Endothelial cell of umbilical vein (primary cell): Measurements from ENCODE around the gene PCDH7. TPM values are rescaled to one million over a fixed set of nuclear protein-coding genes. Genes with fewer than 3 reads are reported as not detected.

Experiments used
- BruUV-seq: library from RNA; stranded (reverse); fragments of 400-500 nt; replicated peaks from 2 replicates; lab custom pipeline; 2021; lab: Mats Ljungman, UMichigan
- CTCF ChIA-PET: fragments of 300-600, 350-600 bp; sonication (Branson Sonifier 250); formaldehyde crosslinking; loops from one replicate; lab custom pipeline; 2021; ENCODE audit warnings: antibody characterized with exemption, inconsistent platforms; lab: Charles Lee
- POLR2A ChIA-PET: fragments of 300-600, 350-600 bp; sonication (Branson Sonifier 250); formaldehyde crosslinking; loops from one replicate; lab custom pipeline; 2021; ENCODE audit warnings: antibody characterized with exemption, inconsistent platforms; lab: Charles Lee
- DNase-seq: peaks from one replicate; pipeline ENCODE4 v3.0.0-alpha.2; 2011; ENCODE audit warnings: low read depth, low spot score
- FAIRE-seq: peaks from 2 replicates; lab custom pipeline; 2011; peaks lifted over from hg19 to GRCh38; lab: Jason Lieb, UNC
- H2AFZ ChIP-seq: 2 replicates; pipeline ENCODE4 v1.6.0; 2012; ENCODE audit warnings: low read depth, low read length, control low read depth, inconsistent platforms
- H3K27ac ChIP-seq: 2 replicates; pipeline ENCODE4 v1.5.1; 2011; ENCODE audit warnings: low read depth, mild to moderate bottlenecking, control low read depth, low read length, moderate library complexity; ENCODE audit not compliant: insufficient read depth
- H3K27me3 ChIP-seq, 2 experiments: 2 replicates each; pipeline versions ENCODE4 v1.6.0 to v1.6.1; 2011; ENCODE audit warnings: low read length in 2 of 2, mixed read lengths in 1 of 2; ENCODE audit not compliant: control insufficient read depth in 2 of 2, insufficient read depth in 2 of 2
- H3K36me3 ChIP-seq, 2 experiments: 2 replicates in 1 of 2; 3 replicates in 1 of 2; pipeline ENCODE4 v1.5.1; 2011; ENCODE audit warnings: low read length in 2 of 2, mild to moderate bottlenecking in 1 of 2, moderate library complexity in 1 of 2; ENCODE audit not compliant: control insufficient read depth in 2 of 2, insufficient read depth in 2 of 2; ENCODE audit errors: extremely low read depth in 1 of 2
- H3K4me1 ChIP-seq: 3 replicates; pipeline ENCODE4 v1.5.1; 2011; ENCODE audit warnings: mild to moderate bottlenecking, low read length; ENCODE audit not compliant: control insufficient read depth, insufficient read depth; ENCODE audit errors: extremely low read depth
- H3K4me2 ChIP-seq: 2 replicates; pipeline ENCODE4 v1.6.1; 2011; ENCODE audit warnings: low read length, control low read depth, mixed read lengths; ENCODE audit not compliant: insufficient read depth
- H3K4me3 ChIP-seq, 3 experiments: fragments of 200-600 bp in 1 of 3; sonication (generic), shearing (Covaris generic) in 1 of 3; replicated peaks in 1 of 3; 2 replicates each; pipeline ENCODE4 v1.5.1; 2011 to 2016; ENCODE audit warnings: control low read depth in 3 of 3, low read length in 3 of 3, mild to moderate bottlenecking in 2 of 3, inconsistent platforms in 1 of 3, low read depth in 1 of 3, moderate library complexity in 1 of 3; ENCODE audit not compliant: insufficient read depth in 1 of 3
- H3K79me2 ChIP-seq: 2 replicates; pipeline ENCODE4 v1.6.0; 2012; ENCODE audit warnings: low read length, inconsistent platforms; ENCODE audit not compliant: control insufficient read depth, insufficient read depth
- H3K9ac ChIP-seq: replicated peaks from 2 replicates; pipeline ENCODE3; 2011; ENCODE audit warnings: low read length, control low read depth; ENCODE audit not compliant: insufficient read depth; ENCODE audit errors: extremely low read depth
- H3K9me1 ChIP-seq: replicated peaks from 3 replicates; pipeline ENCODE4 v1.6.0; 2011; ENCODE audit warnings: mild to moderate bottlenecking, low read length; ENCODE audit not compliant: control insufficient read depth, insufficient read depth; ENCODE audit errors: extremely low read depth
- H3K9me3 ChIP-seq: replicated peaks from 2 replicates; pipeline ENCODE4 v1.5.1; 2012; ENCODE audit warnings: low read length, inconsistent platforms; ENCODE audit not compliant: control insufficient read depth, insufficient read depth
- H4K20me1 ChIP-seq: replicated peaks from 2 replicates; pipeline ENCODE3; 2011; ENCODE audit warnings: mild to moderate bottlenecking, low read length; ENCODE audit not compliant: control insufficient read depth, insufficient read depth; ENCODE audit errors: extremely low read depth
- EZH2 ChIP-seq: IDR thresholded peaks from 2 replicates; pipeline ENCODE4 v1.6.1; 2012; ENCODE audit warnings: borderline replicate concordance, low read depth, mild to moderate bottlenecking, moderate library complexity, low read length, inconsistent platforms; ENCODE audit not compliant: severe bottlenecking
- FOS ChIP-seq: IDR thresholded peaks from 2 replicates; pipeline ENCODE4 v1.6.1; 2011; ENCODE audit warnings: mild to moderate bottlenecking, low read length, moderate library complexity, borderline replicate concordance; ENCODE audit not compliant: insufficient read depth
- GATA2 ChIP-seq: IDR thresholded peaks from 2 replicates; pipeline ENCODE4 v1.7.0; 2011; ENCODE audit warnings: low read depth, mild to moderate bottlenecking, moderate library complexity, mixed read lengths, low read length; ENCODE audit not compliant: insufficient read length, insufficient read depth
- JUN ChIP-seq: IDR thresholded peaks from 2 replicates; pipeline ENCODE4 v1.6.1; 2011; ENCODE audit warnings: borderline replicate concordance, low read depth; ENCODE audit not compliant: insufficient read length, insufficient read depth
- MYC ChIP-seq: IDR thresholded peaks from one replicate; pipeline ENCODE4 v1.6.1; 2011; ENCODE audit warnings: mild to moderate bottlenecking, low read depth, low read length
- POLR2A ChIP-seq: IDR thresholded peaks from 2 replicates; pipeline ENCODE4 v1.6.1; 2012; ENCODE audit warnings: low read depth, mild to moderate bottlenecking, control low read depth, low read length
- POLR2AphosphoS5 ChIP-seq: IDR thresholded peaks from 2 replicates; pipeline ENCODE4 v1.6.1; 2012; ENCODE audit warnings: low read depth, mild to moderate bottlenecking, control low read depth, low read length, moderate library complexity; ENCODE audit not compliant: insufficient read depth
- dilution Hi-C: fragments of 300-500 bp; cut with MboI; formaldehyde crosslinking; loops from one replicate; pipeline ENCODE4 v1.15.0; 2019; ENCODE audit warnings: low sequenced_read_pairs; ENCODE audit not compliant: extremely low pct_ligation_motif_present
- intact Hi-C: fragments of 100-400 bp; cut with micrococcal nuclease; formaldehyde crosslinking; loops from one replicate; pipeline ENCODE4 v1.10.0; 2022
- polyA plus RNA-seq, 4 experiments: library from polyadenylated mRNA; depleted of rRNA in 3 of 4; stranded (reverse) in 3 of 4; unstranded in 1 of 4; fragments of >200 nt; gene quantifications; 2 replicates each; pipeline versions ENCODE4 v1.2.1 to v1.2.3, GENCODE V29; 2011 to 2012; ENCODE audit warnings: missing spikeins in 1 of 4
- total RNA-seq: library from RNA; stranded (reverse); gene quantifications from 2 replicates; pipeline ENCODE4 v1.2.3, GENCODE V29; 2021
- TF ChIP-seq, protein P1 (sequence below): IDR thresholded peaks from 2 replicates; pipeline ENCODE4 v1.6.1; 2011; ENCODE audit not compliant: insufficient read depth, insufficient read length
- TF ChIP-seq, protein P2 (sequence below), 2 donors: IDR thresholded peaks; 1 replicate in 1 of 2; 2 replicates in 1 of 2; pipeline ENCODE4 v1.5.1; 2011; ENCODE audit warnings: low read length in 2 of 2, mild to moderate bottlenecking in 2 of 2, moderate library complexity in 2 of 2, control low read depth in 1 of 2, inconsistent platforms in 1 of 2, low read depth in 1 of 2; ENCODE audit not compliant: insufficient read depth in 1 of 2; ENCODE audit errors: extremely low read depth in 1 of 2

Gene PCDH7
- total and polyA plus RNA-seq, 2 donors (not counting 3 experiments of a cell fraction or from before 2014, with no cell fraction given), result 9.5 to 16.6 TPM

DNA sequence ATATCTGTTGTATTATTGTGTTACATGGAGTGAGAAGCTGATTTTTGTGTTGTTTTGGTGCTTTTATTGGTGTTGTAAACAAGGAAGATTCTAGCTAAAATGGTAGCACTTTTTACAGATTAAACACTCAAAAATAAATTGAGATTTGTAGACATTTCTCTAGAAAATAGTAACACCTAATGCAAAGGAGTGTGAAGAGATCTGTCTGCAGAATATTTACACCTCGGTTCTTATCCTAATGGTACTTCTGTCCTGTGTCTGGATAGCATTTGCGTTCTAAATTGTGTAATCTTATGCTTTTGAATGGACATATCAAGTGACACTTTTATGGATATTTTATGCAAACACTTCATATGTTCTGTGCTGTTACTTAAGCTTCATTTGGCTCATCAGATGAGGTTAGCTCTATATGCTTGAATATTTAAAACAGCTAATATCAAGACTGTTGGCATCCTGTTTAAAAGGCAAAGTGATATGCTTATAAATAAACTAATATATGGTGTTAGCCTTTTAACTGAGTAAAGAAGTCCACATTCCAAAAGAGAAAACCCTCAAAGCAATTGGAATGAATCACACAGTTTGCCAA lies 6.0 kb downstream of the PCDH7 start:
- BruUV-seq, result no TSS peak

More for the DNA sequence above, 6.0 kb downstream of the PCDH7 start:
- no peaks in the 10 kb centered on the region for H3K9me3 ChIP-seq
- ChIA-PET POLR2A (no interaction called here), CTCF (interaction anchor here (0.7 to 2.6 kb wide), 5 partner anchors 8 to 319 kb away, joined by 3 to 13 read pairs (median 5); no protein-coding TSS in a partner anchor)
- H2AFZ ChIP-seq, result peak overlapping the region; percentile 38
- H3K4me2 ChIP-seq, result peak overlapping the region; percentile 84
- H3K4me3 ChIP-seq, result peak overlapping the region; percentile 4 to 63 (median 29)
- H3K9ac ChIP-seq, result peak overlapping the region; percentile 16
- no peak for TF ChIP-seq POLR2A
- no peak for TF ChIP-seq MYC
- no peak for TF ChIP-seq GATA2
- TF ChIP-seq FOS, result no peak
- TF ChIP-seq, protein P1, sequence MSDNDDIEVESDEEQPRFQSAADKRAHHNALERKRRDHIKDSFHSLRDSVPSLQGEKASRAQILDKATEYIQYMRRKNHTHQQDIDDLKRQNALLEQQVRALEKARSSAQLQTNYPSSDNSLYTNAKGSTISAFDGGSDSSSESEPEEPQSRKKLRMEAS, result no peak
- TF ChIP-seq JUN, result no peak
- TF ChIP-seq, protein P2, sequence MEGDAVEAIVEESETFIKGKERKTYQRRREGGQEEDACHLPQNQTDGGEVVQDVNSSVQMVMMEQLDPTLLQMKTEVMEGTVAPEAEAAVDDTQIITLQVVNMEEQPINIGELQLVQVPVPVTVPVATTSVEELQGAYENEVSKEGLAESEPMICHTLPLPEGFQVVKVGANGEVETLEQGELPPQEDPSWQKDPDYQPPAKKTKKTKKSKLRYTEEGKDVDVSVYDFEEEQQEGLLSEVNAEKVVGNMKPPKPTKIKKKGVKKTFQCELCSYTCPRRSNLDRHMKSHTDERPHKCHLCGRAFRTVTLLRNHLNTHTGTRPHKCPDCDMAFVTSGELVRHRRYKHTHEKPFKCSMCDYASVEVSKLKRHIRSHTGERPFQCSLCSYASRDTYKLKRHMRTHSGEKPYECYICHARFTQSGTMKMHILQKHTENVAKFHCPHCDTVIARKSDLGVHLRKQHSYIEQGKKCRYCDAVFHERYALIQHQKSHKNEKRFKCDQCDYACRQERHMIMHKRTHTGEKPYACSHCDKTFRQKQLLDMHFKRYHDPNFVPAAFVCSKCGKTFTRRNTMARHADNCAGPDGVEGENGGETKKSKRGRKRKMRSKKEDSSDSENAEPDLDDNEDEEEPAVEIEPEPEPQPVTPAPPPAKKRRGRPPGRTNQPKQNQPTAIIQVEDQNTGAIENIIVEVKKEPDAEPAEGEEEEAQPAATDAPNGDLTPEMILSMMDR (IDR thresholded peaks at IDR 0.05; ENCODE audit: extremely low read depth in 1 of 2, insufficient read depth in 1 of 2, low read depth in 1 of 2, low read length in 2 of 2), result no peak
- TF ChIP-seq POLR2AphosphoS5, result no peak
- no peak for TF ChIP-seq EZH2
- intact Hi-C loops, result no loop called here
- dilution Hi-C loops, result no loop called here
- H3K27me3 ChIP-seq, result no peaks in the 10 kb centered on the region
- DNase-seq, result peak; percentile 80
- no peaks in the 10 kb centered on the region for H3K36me3 ChIP-seq
- no peaks in the 10 kb centered on the region for H4K20me1 ChIP-seq
- no peak for FAIRE-seq
- peak overlapping the region; percentile 48 for H3K27ac ChIP-seq
- H3K9me1 ChIP-seq, result no peaks in the 10 kb centered on the region
- H3K4me1 ChIP-seq, result peaks cover 66% of the 10 kb centered on the region
- peaks cover 64% of the 10 kb centered on the region for H3K79me2 ChIP-seq
